Ovary (tissue), 9 donors: ENCODE results near the gene TCF12. TPM values are rescaled to one million over a fixed set of nuclear protein-coding genes. Genes with fewer than 3 reads are reported as not detected.

Experiments
- DNase-seq, 5 donors: peaks; one replicate each; pipeline ENCODE4 v3.0.0-alpha.2; 2019 to 2020
- H3K27ac ChIP-seq, 2 donors: fragments of 200-600 bp; one replicate each; pipeline versions ENCODE4 v1.5.1 to v1.8.0; 2019 to 2022
- H3K27me3 ChIP-seq: fragments of 200-600 bp; one replicate; pipeline ENCODE4 v1.8.0; 2022
- H3K36me3 ChIP-seq: fragments of 200-600 bp; sonication (generic); one replicate; pipeline ENCODE4 v1.5.1; 2019
- H3K4me1 ChIP-seq: one replicate; pipeline ENCODE4 v1.8.1; 2013; ENCODE audit warnings: mild to moderate bottlenecking, moderate library complexity; ENCODE audit not compliant: insufficient read depth
- H3K4me3 ChIP-seq: fragments of 200-600 bp; sonication (generic); one replicate; pipeline ENCODE4 v1.5.1; 2017
- H3K9me3 ChIP-seq, 2 donors: fragments of 200-600 bp in 1 of 2; sonication (generic) in 1 of 2; one replicate each; pipeline versions ENCODE4 v1.5.1 to v1.8.1; 2013 to 2019; ENCODE audit warnings: mild to moderate bottlenecking in 1 of 2, moderate library complexity in 1 of 2
- EP300 ChIP-seq: sonication (generic); formaldehyde crosslinking; IDR thresholded peaks from one replicate; pipeline ENCODE4 v1.6.1; 2017; ENCODE audit warnings: antibody characterized with exemption
- POLR2A ChIP-seq: fragments of 450-650 bp; IDR thresholded peaks from one replicate; pipeline ENCODE4 v1.6.1; 2017; ENCODE audit warnings: antibody characterized with exemption, mild to moderate bottlenecking, moderate library complexity
- whole genome bisulfite sequencing, 3 donors: extraction: QIAGEN DNeasy Blood & Tissue Kit in 1 of 3; methylation state at CpG; one replicate each; pipeline versions ENCODE4 v1.1.5 to v1.1.7; 2013 to 2017; 5-methylcytosine and 5-hydroxymethylcytosine counted together
- intact Hi-C, 4 donors: fragments of 100-400 bp; cut with DNase I; formaldehyde crosslinking; loops; one replicate each; pipeline versions ENCODE4 v1.11.0 to v1.15.1; 2022 to 2023
- polyA plus RNA-seq, 2 donors: library from polyadenylated mRNA; stranded (reverse); fragments of 200-250 nt in 1 of 2; fragments of 350-450 nt in 1 of 2; fragmentation: Illumina TruSeq in 1 of 2; extraction: RNeasy Lipid Tissue Mini Kit (QIAGEN cat#74804) in 1 of 2; gene quantifications; one replicate each; pipeline ENCODE4 v1.2.3, GENCODE V29; 2013 to 2014
- total RNA-seq, 7 donors: library from RNA; depleted of rRNA in 2 of 7; stranded (reverse); fragments of >200 nt in 2 of 7; fragmentation: NEBNext Ultra II Directional in 3 of 7; extraction: Animal tissue kit (Norgen Biotek cat#: 25700) in 3 of 7; gene quantifications; one replicate each; pipeline versions ENCODE4 v1.1.0 to v1.2.4, GENCODE V29; 2016 to 2023
- TF ChIP-seq, protein P1 (sequence below), 3 donors: fragments of 450-650 bp in 2 of 3; fragments of 200-600 bp in 1 of 3; IDR thresholded peaks; one replicate each; pipeline versions ENCODE4 v1.5.1 to v1.8.0; 2016 to 2022; ENCODE audit warnings: antibody characterized with exemption in 3 of 3, mild to moderate bottlenecking in 1 of 3
- donor health status: DM: no; HTN: no; CAD: no; lungs with moderate emphysema.
- donor health status: DM: no; HTN: no; CAD: no.
- donor health status: Bipolar disorder and iron deficiency.
- donor health status: DM: yes; HTN: yes; CAD: no.
- donor health status: DM: no; HTN: no; CAD: no.
- donor health status: DM: yes; HTN: yes; CAD: no.

Gene TCF12
- total and polyA plus RNA-seq, 9 donors, result 28.6 to 150 (median 116) TPM

DNA sequence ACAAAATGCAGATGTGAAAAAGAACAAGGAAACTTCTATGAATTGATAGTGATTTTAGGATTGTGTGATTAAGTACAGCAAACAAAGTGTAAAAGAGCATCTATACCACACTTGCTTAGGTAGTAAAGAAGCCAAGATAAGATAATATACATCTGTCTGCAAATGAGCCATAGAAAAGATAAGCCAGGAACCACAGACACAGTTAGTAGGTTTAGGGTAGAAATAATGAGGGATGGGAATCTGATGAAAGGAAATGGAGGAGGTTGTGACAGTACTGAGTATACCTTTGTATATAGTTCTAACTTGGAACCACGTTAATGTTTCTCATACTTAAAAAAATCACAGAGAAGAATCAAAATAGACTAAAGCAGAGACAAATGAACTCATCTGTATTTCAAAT is 54.0 kb downstream of the TCF12 start:
- no peak overlapping the region for H3K4me3 ChIP-seq
- H3K27me3 ChIP-seq, result no peaks in the 10 kb centered on the region
- H3K27ac ChIP-seq, result no peak overlapping the region
- no peak for DNase-seq
- H3K9me3 ChIP-seq, result no peaks in the 10 kb centered on the region
- TF ChIP-seq, protein P1, sequence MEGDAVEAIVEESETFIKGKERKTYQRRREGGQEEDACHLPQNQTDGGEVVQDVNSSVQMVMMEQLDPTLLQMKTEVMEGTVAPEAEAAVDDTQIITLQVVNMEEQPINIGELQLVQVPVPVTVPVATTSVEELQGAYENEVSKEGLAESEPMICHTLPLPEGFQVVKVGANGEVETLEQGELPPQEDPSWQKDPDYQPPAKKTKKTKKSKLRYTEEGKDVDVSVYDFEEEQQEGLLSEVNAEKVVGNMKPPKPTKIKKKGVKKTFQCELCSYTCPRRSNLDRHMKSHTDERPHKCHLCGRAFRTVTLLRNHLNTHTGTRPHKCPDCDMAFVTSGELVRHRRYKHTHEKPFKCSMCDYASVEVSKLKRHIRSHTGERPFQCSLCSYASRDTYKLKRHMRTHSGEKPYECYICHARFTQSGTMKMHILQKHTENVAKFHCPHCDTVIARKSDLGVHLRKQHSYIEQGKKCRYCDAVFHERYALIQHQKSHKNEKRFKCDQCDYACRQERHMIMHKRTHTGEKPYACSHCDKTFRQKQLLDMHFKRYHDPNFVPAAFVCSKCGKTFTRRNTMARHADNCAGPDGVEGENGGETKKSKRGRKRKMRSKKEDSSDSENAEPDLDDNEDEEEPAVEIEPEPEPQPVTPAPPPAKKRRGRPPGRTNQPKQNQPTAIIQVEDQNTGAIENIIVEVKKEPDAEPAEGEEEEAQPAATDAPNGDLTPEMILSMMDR (IDR thresholded peaks at IDR 0.05), result no peak
- TF ChIP-seq EP300, result no peak
- TF ChIP-seq POLR2A, result no peak
- whole genome bisulfite sequencing, 3 donors, result 74 to 84% (median 77%) methylated on average over 1 of the region's 1 CpG
- intact Hi-C loops, result no loop called here
- H3K4me1 ChIP-seq, result peaks cover 7% of the 10 kb centered on the region
- H3K36me3 ChIP-seq, result no peaks in the 10 kb centered on the region

DNA sequence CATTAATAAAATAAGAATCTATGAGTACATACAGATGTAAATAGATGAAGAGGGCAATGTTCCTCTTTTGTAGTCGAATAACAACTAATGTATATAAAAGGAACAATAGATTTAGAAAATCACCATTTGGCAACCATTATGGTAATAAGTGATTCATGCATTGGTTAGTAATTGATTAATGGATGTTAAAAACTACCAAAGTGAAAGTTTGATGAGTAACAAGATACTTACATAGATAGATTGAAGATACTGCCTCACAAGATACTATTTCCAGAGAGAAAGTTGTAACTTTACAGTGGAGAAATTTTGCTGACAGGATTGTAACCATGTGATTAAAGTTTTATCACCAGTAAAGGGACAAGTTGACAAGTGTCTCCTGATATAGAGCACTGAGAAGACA is 55.0 kb downstream of the TCF12 start:
- Histone ChIP-seq H3K4me1 (peaks cover 9% of the 10 kb centered on the region), H3K4me3 (no peak overlapping the region), H3K9me3 (no peaks in the 10 kb centered on the region), H3K36me3 (no peaks in the 10 kb centered on the region), H3K27ac (no peak overlapping the region), H3K27me3 (no peaks in the 10 kb centered on the region)
- DNase-seq, result no peak
- TF ChIP-seq POLR2A, result no peak
- TF ChIP-seq, protein P1 (IDR thresholded peaks at IDR 0.05), result no peak
- no peak for TF ChIP-seq EP300
- intact Hi-C loops, result no loop called here
- 90 to 97% (median 96%) methylated on average over 1 of the region's 1 CpG for WGBS, 3 donors

DNA sequence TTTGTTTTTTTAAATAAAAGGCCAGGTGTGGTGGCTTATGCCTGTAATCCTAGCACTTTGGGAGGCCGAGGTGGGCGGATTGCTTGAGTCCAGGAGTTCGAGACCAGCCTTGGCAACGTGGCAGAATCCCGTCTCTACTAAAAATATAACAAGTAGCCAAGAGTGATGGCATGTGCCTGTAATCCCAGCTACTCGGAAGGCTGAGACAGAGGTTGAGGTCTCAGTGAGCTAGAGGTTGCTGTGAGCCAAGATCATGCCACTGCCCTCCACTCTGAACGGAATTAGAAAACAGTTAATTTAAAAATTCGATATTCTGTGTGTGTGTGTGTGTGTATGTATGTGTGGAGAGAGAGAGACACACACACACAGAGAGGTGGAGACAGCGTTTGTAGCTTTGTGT is 58.8 kb downstream of the TCF12 start:
- intact Hi-C loops, result no loop called here
- 22 to 40% (median 25%) methylated on average over 9 of the region's 9 CpGs for WGBS, 3 donors

DNA sequence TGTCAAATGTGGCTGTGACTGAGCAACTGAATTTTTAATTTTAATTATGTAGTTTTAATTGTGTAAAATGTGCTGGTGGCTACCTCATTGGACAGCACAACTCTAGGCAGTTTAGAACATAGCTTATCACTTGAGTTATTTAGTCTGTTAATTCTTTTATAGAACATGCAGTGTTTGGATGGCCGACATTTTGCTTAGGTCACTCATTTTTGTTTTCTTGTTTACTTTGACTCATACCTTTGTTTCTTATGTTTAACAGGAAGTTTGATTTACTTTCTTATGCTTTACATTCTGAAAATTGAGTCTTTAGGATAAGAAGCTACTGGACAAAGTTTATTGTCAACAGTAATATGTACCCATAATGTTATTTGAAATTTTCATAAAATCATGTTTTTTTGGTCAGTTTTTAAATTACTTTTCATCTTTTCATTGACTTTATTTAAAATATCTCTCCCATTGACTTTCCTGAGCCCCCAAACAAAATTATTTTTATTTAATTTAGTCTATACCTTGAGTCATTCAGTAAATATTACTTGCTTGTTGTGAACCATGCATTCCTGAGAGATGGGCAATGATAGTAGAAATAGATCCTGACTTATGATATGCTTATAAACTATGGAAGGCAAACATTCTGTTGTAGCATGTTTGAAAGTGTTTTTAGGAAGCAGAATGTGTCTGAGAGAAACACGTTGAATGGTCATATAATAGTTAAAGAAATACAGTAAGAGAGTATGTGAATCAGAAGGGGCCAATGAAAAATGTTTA is 60.6 kb downstream of the TCF12 start:
- H3K27me3 ChIP-seq, result no peaks in the 10 kb centered on the region
- no peaks in the 10 kb centered on the region for H3K9me3 ChIP-seq
- no peak overlapping the region for H3K27ac ChIP-seq
- H3K36me3 ChIP-seq, result no peaks in the 10 kb centered on the region
- H3K4me1 ChIP-seq, result peaks cover 9% of the 10 kb centered on the region
- no peak for DNase-seq
- WGBS, 3 donors, result 72 to 84% (median 78%) methylated on average over 2 of the region's 2 CpGs
- intact Hi-C loops, result no loop called here
- TF ChIP-seq, protein P1 (IDR thresholded peaks at IDR 0.05), result no peak
- TF ChIP-seq EP300, result no peak
- TF ChIP-seq POLR2A, result no peak
- H3K4me3 ChIP-seq, result no peak overlapping the region

More for the DNA sequence above, 58.8 kb downstream of the TCF12 start:
- H3K27me3 ChIP-seq, result no peaks in the 10 kb centered on the region
- TF ChIP-seq POLR2A, result no peak
- TF ChIP-seq, protein P1 (IDR thresholded peaks at IDR 0.05), result no peak
- TF ChIP-seq EP300, result no peak
- H3K27ac ChIP-seq, result no peak overlapping the region
- no peaks in the 10 kb centered on the region for H3K36me3 ChIP-seq
- no peak for DNase-seq
- peaks cover 10% of the 10 kb centered on the region for H3K4me1 ChIP-seq
- H3K9me3 ChIP-seq, result no peaks in the 10 kb centered on the region
- H3K4me3 ChIP-seq, result no peak overlapping the region
